Retinal pigment epithelial cell (primary cell): ENCODE data around the gene ELP1.
"Not testable (repeated sequence)": the region's sequence is repeated elsewhere in the genome, so short reads cannot be mapped to it uniquely, and the experiment has no call there.

Experiments used
- DNase-seq: peaks from one replicate; pipeline ENCODE4 v3.0.0-alpha.2; 2010; ENCODE audit warnings: low read depth
- H3K4me3 ChIP-seq: 2 replicates; pipeline ENCODE4 v1.5.1; 2011; ENCODE audit warnings: mild to moderate bottlenecking, low read length, control low read depth, moderate library complexity
- TF ChIP-seq, protein P1 (sequence below): conservative IDR thresholded peaks from 2 replicates; pipeline ENCODE4 v1.5.1; 2011; ENCODE audit warnings: low read depth, low read length, control low read depth, inconsistent platforms

Gene ELP1

DNA sequence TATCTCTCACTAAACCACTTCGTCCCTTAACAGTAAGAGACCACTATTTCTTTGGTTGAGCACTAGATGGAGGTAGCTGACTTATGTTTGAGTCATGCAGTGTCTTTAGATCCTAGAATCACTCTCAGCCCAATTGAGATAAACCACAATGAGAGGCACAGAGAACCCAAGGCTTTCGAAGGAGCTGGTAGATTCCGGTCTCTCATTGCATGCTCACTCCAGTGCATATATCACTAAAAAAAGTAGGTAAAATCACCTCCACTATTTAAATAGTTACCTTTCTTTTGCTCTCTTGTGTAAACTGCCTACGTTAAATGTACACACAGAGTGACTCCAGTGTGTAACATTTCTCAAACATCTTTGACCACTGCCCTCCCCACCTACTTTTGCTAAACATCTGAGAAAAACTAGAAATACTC, 44.3 kb downstream of the ELP1 start:
- DNase-seq: no peak
- TF ChIP-seq, protein P1, sequence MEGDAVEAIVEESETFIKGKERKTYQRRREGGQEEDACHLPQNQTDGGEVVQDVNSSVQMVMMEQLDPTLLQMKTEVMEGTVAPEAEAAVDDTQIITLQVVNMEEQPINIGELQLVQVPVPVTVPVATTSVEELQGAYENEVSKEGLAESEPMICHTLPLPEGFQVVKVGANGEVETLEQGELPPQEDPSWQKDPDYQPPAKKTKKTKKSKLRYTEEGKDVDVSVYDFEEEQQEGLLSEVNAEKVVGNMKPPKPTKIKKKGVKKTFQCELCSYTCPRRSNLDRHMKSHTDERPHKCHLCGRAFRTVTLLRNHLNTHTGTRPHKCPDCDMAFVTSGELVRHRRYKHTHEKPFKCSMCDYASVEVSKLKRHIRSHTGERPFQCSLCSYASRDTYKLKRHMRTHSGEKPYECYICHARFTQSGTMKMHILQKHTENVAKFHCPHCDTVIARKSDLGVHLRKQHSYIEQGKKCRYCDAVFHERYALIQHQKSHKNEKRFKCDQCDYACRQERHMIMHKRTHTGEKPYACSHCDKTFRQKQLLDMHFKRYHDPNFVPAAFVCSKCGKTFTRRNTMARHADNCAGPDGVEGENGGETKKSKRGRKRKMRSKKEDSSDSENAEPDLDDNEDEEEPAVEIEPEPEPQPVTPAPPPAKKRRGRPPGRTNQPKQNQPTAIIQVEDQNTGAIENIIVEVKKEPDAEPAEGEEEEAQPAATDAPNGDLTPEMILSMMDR: peak; percentile 41
- H3K4me3 ChIP-seq: no peak overlapping the region

DNA sequence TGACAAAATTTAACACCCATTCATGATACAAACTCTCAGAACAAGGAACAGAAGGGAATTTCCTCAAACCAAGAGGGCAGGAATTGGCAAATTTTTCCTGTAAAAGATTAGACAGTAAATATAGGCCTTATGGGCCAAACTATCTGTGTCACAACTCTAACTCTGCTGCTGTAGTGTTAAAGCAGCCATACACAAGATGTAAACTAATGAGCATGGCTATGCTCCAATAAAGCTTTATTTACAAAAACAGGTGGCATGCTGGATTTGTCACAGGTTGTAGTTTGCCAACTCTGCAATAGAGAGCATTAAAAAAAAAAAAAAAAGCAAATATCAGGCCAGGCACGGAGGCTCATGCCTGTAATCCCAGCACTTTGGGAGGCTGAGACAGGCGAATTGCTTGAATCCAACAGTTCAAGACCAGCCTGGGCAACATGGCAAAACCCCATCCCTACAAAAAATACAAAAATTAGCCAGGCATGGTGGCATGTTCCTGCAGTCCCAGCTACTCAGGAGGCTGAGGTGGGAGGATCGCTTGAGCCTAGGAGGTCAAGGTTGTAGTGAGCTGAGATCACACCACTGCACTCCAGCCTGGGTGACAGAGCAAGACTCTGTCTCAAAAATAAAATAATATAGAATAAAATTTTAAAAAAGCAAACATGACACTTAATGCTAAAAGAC, 47.2 kb downstream of the ELP1 start:
- not testable (repeated sequence) for DNase-seq, H3K4me3 ChIP-seq

DNA sequence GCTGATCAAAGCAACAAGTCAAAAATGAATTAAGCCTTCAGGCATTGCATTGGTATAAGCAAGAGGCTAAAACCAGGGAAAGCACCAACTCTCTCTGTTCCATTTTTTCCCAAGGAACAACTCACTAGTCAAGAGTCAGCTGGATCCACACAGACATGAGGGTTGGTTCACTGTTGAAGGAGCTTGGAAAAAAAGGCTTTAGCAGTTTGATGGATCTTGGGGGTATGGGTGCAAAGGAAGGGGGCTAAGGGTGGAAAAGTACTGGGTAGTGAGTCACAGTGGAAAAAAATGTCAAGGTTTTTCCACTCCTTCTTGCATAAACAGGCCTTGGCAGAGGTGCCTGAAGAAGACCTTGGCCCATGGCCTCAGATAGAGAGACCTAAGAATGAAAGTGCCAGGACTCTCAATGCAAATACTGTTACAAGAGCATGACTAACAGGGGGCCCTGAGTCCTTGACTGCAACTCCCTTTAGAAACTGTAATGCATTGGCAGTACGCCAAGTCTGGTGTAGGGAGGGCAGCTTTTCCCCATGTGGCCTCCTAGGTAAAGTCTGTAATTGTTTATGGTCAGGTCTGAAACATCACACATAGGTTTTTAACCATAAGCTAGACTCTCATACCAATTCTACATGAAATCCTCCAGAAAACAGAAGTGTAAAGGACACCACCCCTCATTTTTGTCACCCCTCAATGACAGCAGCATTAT, 48.1 kb downstream of the ELP1 start:
- TF ChIP-seq, protein P1: no peak
- H3K4me3 ChIP-seq: no peak overlapping the region
- peak; percentile 74 for DNase-seq

DNA sequence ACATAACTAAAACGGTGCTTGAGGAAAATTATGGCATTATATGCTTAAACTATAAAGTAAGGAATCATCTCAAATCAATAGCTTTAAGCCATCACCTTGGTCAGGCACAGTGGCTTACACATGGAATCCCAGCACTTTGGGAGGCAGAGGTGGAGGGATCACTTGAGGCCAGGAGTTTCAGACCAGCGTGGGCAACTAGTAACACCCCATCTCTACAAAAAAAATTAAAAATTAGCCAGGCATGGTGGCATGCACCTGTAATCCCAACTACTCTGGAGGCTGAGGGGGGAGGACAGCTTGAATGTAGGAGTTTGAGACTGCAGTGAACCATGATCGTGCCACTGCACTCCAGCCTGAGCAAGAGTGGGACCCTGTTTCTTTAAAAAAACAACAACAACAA, 49.2 kb downstream of the ELP1 start:
- no peak for DNase-seq
- no peak overlapping the region for H3K4me3 ChIP-seq
- TF ChIP-seq, protein P1: no peak

DNA sequence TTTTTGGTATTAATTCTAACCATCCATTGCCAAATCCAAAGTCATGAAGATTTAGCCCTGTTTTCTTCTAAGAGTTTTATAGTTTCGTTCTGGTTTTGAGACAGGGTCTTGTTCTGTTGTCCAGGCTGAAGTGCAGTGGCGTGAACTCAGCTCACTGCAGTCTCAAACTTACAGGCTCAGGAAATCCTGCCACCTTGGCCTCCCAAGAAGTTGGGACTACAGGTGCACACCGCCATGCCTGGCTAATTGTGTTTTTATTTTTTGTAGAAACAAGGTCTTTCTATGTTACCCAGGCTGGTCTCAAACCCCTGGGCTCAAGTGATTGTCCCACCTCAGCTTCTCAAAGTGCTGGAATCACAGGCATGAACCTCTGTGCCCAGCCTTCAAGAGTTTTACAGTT, 50.8 kb downstream of the ELP1 start:
- TF ChIP-seq, protein P1: no peak
- DNase-seq: no peak
- H3K4me3 ChIP-seq: no peak overlapping the region

DNA sequence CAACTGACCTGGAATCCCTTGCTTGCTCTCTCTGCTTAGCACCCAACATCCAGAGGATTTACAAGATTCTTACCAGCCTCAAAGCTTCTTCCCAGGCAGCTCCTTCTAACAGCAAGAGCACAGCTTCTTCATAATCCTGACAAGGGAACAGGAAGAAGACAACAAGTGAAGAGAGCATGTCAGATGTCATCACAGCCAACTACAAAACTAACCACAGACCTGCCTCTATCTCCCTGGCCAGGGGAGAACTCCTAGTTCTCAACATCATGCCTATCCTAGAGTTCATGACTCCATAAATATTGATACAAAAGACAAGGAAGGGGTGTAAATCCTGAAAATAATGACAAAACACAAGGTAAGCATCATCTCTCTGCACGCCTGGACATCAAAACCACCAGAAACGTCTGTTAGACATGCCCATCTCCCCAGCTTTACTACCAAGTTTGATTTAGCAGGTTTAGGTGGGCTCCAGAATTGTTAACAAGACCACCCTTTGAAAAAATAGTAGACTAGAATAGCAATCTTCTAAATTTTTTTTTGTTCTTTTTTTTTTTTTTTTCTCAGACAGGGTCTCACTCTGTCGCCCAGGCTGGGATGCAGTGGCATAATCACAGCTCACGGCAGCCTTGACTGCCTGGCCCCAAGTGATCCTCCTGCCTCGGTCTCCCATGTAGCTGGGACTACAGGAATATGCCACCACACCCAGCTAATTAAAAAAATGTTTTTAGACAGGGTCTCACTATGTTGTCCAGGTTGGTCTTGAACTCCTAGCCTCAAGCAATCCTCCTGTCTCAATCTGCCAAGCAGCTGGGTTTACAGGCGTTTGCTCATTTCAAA, 51.7 kb downstream of the ELP1 start:
- TF ChIP-seq, protein P1: no peak
- no peak for DNase-seq
- H3K4me3 ChIP-seq: no peak overlapping the region

DNA sequence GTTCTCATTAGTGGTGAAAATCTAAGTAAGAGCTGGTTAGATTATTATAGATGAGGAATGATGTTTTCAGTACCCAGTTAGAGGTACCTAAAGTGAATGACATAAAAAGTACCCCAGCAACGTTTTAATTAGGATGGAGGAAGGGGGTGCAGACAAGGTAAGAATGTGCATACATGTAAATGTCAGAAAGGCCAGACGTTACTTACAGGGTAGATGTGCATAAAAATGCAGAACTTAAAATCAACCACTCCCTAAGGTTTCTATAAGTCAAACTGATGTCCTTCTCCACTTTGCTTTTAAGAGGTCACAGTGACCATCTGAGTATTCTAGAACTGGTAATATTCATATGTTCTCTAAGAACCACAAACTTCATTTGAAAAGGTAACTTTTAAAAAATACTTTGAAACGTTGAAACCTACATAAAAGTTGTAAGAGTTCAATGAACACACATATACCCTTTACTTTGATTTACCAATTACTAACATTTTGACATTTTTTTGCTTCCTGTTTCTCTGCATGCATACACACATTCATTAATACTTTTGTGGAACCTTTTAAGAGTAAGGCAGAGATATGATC, 53.1 kb downstream of the ELP1 start:
- no peak for DNase-seq
- TF ChIP-seq, protein P1: no peak
- H3K4me3 ChIP-seq: no peak overlapping the region
